Measurements from ENCODE around the gene TIMP4.
A peak's percentile ranks its signal among the peaks of the same experiment; 100 is the strongest.

The TIMP4 gene

DNA sequence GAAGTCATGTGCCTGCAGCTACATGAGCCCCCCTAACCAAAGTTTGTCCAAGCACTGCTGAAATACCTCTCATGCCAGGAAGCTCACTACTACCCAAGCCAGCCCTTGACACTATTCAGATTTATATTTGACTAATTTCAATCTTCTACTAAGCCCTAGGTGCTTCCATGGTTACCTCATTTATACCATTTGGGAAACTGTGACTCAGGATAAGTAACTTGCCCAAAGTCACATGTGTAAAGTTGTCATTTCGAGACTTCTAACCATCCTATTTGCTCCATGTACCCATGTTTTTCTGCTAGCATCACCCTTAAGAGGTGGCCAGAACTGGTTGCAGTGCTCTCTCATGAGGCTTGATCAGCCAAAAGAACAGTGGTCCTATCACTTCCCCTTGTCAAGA lies 20.7 kb upstream of the TIMP4 start:
- H3K27ac ChIP-seq = no peak overlapping the region
- TF ChIP-seq ZFX (IDR thresholded peaks at IDR 0.05; ENCODE audit: borderline replicate concordance) = no peak
- TF ChIP-seq, protein P1, sequence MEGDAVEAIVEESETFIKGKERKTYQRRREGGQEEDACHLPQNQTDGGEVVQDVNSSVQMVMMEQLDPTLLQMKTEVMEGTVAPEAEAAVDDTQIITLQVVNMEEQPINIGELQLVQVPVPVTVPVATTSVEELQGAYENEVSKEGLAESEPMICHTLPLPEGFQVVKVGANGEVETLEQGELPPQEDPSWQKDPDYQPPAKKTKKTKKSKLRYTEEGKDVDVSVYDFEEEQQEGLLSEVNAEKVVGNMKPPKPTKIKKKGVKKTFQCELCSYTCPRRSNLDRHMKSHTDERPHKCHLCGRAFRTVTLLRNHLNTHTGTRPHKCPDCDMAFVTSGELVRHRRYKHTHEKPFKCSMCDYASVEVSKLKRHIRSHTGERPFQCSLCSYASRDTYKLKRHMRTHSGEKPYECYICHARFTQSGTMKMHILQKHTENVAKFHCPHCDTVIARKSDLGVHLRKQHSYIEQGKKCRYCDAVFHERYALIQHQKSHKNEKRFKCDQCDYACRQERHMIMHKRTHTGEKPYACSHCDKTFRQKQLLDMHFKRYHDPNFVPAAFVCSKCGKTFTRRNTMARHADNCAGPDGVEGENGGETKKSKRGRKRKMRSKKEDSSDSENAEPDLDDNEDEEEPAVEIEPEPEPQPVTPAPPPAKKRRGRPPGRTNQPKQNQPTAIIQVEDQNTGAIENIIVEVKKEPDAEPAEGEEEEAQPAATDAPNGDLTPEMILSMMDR (IDR thresholded peaks at IDR 0.05) = no peak

- TF ChIP-seq ZFX (IDR thresholded peaks at IDR 0.05; ENCODE audit: borderline replicate concordance) = no peak
- TF ChIP-seq, protein P1 (IDR thresholded peaks at IDR 0.05) = no peak
- no peak overlapping the region for H3K27ac ChIP-seq
Observed at GRCh38 chr3:12178091-12178820, 19.5 kb upstream of the TIMP4 start.

- TF ChIP-seq, protein P1 (IDR thresholded peaks at IDR 0.05) = no peak
- no peak for TF ChIP-seq ZFX (IDR thresholded peaks at IDR 0.05; ENCODE audit: borderline replicate concordance)
- no peak overlapping the region for H3K27ac ChIP-seq
Observed at GRCh38 chr3:12177126-12177525, 18.4 kb upstream of the TIMP4 start.

GRCh38 chr3:12175844-12176453 lies 17.2 kb upstream of the TIMP4 start:
- no peak for TF ChIP-seq ZFX (IDR thresholded peaks at IDR 0.05; ENCODE audit: borderline replicate concordance)
- TF ChIP-seq, protein P1 (IDR thresholded peaks at IDR 0.05) = peak; percentile 78
- H3K27ac ChIP-seq = no peak overlapping the region

DNA sequence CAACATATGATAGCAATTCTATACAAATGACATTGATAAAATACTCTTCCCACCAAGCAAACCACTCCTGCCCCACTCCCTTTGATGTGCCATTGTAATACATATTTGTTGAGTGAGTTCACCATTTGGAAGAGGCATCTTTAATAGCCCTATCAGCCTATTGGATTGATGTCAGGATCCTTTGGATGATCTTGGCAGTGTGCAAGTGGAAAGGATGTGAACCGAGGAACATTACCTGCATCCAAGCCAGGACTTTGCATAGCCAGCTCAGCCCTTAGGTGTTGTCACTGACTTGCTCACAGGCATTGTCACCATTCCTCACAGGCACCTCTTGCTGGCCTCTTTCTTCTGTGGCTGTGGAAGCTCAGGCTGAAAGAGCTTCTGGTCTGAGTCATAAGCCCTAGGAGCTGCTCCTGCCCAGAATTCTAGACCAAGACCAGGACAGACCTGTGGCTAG lies 16.5 kb upstream of the TIMP4 start:
- no peak overlapping the region for H3K27ac ChIP-seq
- TF ChIP-seq, protein P1 (IDR thresholded peaks at IDR 0.05) = no peak
- no peak for TF ChIP-seq ZFX (IDR thresholded peaks at IDR 0.05; ENCODE audit: borderline replicate concordance)

DNA sequence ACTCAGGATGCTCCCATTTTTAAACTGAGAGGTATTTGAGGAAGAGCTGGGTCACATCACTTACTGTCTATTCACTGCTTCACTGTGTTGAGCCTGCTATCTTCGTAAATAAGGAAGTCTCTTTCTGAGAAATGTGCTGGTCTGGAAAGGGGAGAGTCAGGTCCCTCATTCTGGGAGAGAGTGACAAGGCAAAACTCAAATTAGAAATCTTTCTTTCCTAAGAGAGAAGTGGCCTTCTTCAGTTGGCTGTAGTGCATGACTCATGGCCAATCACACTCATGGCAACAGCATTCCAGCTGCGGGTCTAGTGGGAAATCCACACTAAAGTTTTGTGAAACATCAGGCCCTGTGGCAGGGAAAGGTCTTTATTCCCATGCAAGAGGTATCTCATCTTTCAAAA lies 11.5 kb upstream of the TIMP4 start:
- H3K27ac ChIP-seq = no peak overlapping the region
- no peak for TF ChIP-seq ZFX (IDR thresholded peaks at IDR 0.05; ENCODE audit: borderline replicate concordance)
- TF ChIP-seq, protein P1 (IDR thresholded peaks at IDR 0.05) = no peak

DNA sequence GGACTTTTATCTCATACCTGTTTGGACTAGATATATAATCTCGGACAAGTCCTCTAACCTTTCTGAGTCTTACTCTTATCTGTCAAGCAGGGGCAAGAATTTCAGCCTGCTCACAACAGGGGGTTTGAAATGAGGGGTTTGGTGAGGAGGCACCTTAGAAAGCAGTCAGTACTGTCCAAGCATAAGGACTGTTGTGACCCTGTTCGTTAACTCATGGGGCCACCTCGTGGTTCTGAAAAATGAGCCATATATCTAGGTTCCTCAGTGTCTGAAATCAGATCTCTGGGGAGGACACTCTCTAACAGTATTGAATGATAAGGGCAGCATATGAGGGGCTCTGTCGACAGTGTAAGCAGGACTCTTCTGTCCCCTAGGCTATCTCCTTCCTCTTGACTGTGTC lies 7.2 kb upstream of the TIMP4 start:
- H3K27ac ChIP-seq = no peak overlapping the region
- TF ChIP-seq, protein P1 (IDR thresholded peaks at IDR 0.05) = no peak
- TF ChIP-seq ZFX (IDR thresholded peaks at IDR 0.05; ENCODE audit: borderline replicate concordance) = no peak

Measured in 22Rv1 (cell line).